Right lobe of liver (tissue), 6 donors: ENCODE data around the gene GRID1. TPM values are rescaled to one million over a fixed set of nuclear protein-coding genes. Genes with fewer than 3 reads are reported as not detected.
"Not testable (repeated sequence)": the region's sequence is repeated elsewhere in the genome, so short reads cannot be mapped to it uniquely, and the experiment has no call there.

ENCODE experiments used
- ATAC-seq, 4 donors: fragments of 200-7000 bp; cut with Tn5 transposase; one replicate each; pipeline ENCODE4 v1.9.1; 2020; ENCODE audit warnings: mild to moderate bottlenecking in 4 of 4, moderate library complexity in 4 of 4
- DNase-seq, 3 donors: peaks; one replicate each; pipeline ENCODE4 v3.0.0-alpha.2; 2020
- H3K27ac ChIP-seq, 3 donors: fragments of 200-600 bp; one replicate each; pipeline ENCODE4 v1.8.0; 2022
- H3K27me3 ChIP-seq, 2 donors: fragments of 200-600 bp; one replicate each; pipeline ENCODE4 v1.8.0; 2022
- H3K36me3 ChIP-seq, 4 donors: fragments of 200-600 bp; sonication (generic) in 1 of 4; one replicate each; pipeline versions ENCODE4 v1.5.1 to v1.8.0; 2017 to 2022; ENCODE audit warnings: control low read depth in 1 of 4
- H3K4me1 ChIP-seq, 4 donors: fragments of 200-600 bp; sonication (generic) in 1 of 4; one replicate each; pipeline versions ENCODE4 v1.5.1 to v1.8.0; 2017 to 2022; ENCODE audit warnings: control low read depth in 1 of 4
- H3K4me3 ChIP-seq, 3 donors: fragments of 200-600 bp; one replicate each; pipeline ENCODE4 v1.8.0; 2022
- H3K9me3 ChIP-seq, 4 donors: fragments of 200-600 bp; sonication (generic) in 1 of 4; one replicate each; pipeline versions ENCODE4 v1.5.1 to v1.8.0; 2017 to 2022; ENCODE audit warnings: control low read depth in 1 of 4
- POLR2A ChIP-seq: fragments of 450-650 bp; IDR thresholded peaks from one replicate; pipeline ENCODE4 v1.6.1; 2017; ENCODE audit warnings: antibody characterized with exemption, mild to moderate bottlenecking
- WGBS: methylation state at CpG from one replicate; pipeline ENCODE4 v1.1.6; 2018; ENCODE audit warnings: low coverage, low lambda C conversion rate; ENCODE audit not compliant: insufficient coverage; ENCODE audit errors: missing lambda C conversion rate; 5-methylcytosine and 5-hydroxymethylcytosine counted together
- intact Hi-C, 2 donors: fragments of 100-400 bp; cut with DNase I; formaldehyde crosslinking; loops; one replicate each; pipeline versions ENCODE4 v1.11.2 to v1.14.1; 2022
- total RNA-seq, 6 experiments: library from RNA; depleted of rRNA in 2 of 6; stranded (reverse); fragments of >200 nt in 2 of 6; fragmentation: NEBNext Ultra II Directional in 3 of 6; extraction: Animal tissue kit (Norgen Biotek cat#: 25700) in 3 of 6; gene quantifications; one replicate each; pipeline versions ENCODE4 v1.1.0 to v1.2.4, GENCODE V29; 2016 to 2023
- TF ChIP-seq, protein P1 (sequence below), 4 donors: fragments of 200-600 bp in 3 of 4; fragments of 450-650 bp in 1 of 4; IDR thresholded peaks; one replicate each; pipeline versions ENCODE4 v1.5.1 to v1.8.0; 2016 to 2022; ENCODE audit warnings: antibody characterized with exemption in 4 of 4, mild to moderate bottlenecking in 2 of 4
- donor health status: DM: no; HTN: yes; CAD: no.
- donor health status: DM: no; HTN: no; CAD: no.
- donor health status: DM: no; HTN: no; CAD: no.
- donor health status: DM: no; HTN: yes; CAD: no.
- donor health status: DM: no; HTN: yes; CAD: no.

Gene GRID1
- total RNA-seq, 6 experiments from 2014 or later, result 0.05 to 1.9 (median 0.81) TPM

- H3K4me3 ChIP-seq, result no peak overlapping the region
- H3K27ac ChIP-seq, result no peak overlapping the region
- H3K36me3 ChIP-seq, result no peaks in the 10 kb centered on the region
- no peaks in the 10 kb centered on the region for H3K27me3 ChIP-seq
- TF ChIP-seq, protein P1, sequence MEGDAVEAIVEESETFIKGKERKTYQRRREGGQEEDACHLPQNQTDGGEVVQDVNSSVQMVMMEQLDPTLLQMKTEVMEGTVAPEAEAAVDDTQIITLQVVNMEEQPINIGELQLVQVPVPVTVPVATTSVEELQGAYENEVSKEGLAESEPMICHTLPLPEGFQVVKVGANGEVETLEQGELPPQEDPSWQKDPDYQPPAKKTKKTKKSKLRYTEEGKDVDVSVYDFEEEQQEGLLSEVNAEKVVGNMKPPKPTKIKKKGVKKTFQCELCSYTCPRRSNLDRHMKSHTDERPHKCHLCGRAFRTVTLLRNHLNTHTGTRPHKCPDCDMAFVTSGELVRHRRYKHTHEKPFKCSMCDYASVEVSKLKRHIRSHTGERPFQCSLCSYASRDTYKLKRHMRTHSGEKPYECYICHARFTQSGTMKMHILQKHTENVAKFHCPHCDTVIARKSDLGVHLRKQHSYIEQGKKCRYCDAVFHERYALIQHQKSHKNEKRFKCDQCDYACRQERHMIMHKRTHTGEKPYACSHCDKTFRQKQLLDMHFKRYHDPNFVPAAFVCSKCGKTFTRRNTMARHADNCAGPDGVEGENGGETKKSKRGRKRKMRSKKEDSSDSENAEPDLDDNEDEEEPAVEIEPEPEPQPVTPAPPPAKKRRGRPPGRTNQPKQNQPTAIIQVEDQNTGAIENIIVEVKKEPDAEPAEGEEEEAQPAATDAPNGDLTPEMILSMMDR (IDR thresholded peaks at IDR 0.05), result no peak
- TF ChIP-seq POLR2A, result no peak
- DNase-seq (no peak), ATAC-seq (no peak)
- intact Hi-C loops, result no loop called here
- no peaks in the 10 kb centered on the region for H3K4me1 ChIP-seq
- 75% methylated on average over 2 of the region's 5 CpGs for WGBS
- no peaks in the 10 kb centered on the region for H3K9me3 ChIP-seq
These were observed 330.1 kb downstream of the GRID1 start for GRCh38 chr10:86036544-86036831.

DNA sequence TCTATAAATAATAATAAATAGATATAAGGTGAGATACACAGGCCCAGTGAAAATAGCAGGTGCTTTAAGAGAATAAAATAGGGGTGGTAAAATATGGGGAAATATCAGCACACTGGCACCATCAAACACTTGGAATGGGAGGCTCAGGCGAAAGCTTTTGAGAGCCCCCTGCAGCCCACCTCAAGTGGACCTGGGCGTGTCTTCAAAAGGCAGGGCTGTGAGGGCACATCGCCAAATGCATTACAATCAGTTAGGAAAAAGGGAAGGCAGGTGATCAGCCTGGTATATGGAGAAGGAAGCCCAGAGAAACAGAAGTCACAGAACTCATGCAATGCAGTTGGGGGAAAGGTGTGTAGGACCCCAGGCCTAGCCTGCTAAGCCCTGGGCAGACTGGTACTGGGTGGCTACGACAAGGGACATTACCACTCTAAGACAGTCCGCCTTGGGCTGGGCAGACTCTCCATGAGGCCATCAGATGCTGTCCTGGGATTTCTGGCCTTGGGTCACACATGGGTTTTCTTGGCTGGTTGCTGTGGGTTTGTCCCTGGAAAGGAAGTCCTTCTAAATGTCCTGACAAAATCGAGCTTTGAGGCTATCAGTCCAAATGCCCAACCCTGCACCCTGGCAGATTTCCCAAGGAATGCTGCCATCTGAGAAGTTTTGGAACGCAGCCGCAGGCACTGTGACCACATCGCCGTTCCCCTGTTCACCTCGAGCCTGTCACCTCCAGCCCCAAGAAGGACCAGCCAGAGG lies 330.6 kb downstream of the GRID1 start:
- Histone ChIP-seq H3K4me1 (no peaks in the 10 kb centered on the region), H3K27me3 (no peaks in the 10 kb centered on the region), H3K9me3 (no peaks in the 10 kb centered on the region), H3K36me3 (no peaks in the 10 kb centered on the region), H3K27ac (no peak overlapping the region), H3K4me3 (no peak overlapping the region)
- TF ChIP-seq, protein P1 (IDR thresholded peaks at IDR 0.05), result no peak
- no peak for TF ChIP-seq POLR2A
- intact Hi-C loops, result no loop called here
- WGBS, result 78% methylated on average over 4 of the region's 11 CpGs
- ATAC-seq (no peak), DNase-seq (no peak)

DNA sequence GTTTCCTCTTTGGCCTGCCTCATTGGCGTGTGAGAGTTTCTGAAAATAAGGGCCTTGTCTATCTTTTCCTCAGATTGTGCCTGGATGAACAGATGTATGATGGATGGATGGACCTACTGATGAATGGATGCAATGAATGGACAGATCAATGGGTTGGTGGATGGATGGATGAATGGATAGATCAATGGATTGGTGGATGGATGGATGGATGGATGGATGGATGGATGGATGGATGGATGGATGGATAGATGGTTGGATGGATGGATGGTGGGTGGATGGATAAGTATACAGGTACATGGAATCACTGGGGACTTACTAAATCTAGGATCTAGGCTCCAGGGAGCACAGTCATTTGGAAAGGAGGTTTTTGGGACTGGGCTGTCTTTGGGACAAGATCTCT lies 331.9 kb downstream of the GRID1 start:
- no peak for TF ChIP-seq POLR2A
- TF ChIP-seq, protein P1 (IDR thresholded peaks at IDR 0.05), result no peak
- Histone ChIP-seq H3K36me3 (no peaks in the 10 kb centered on the region), H3K4me1 (no peaks in the 10 kb centered on the region), H3K27ac (no peak overlapping the region), H3K27me3 (no peaks in the 10 kb centered on the region), H3K9me3 (no peaks in the 10 kb centered on the region), H3K4me3 (no peak overlapping the region)
- intact Hi-C loops, result no loop called here
- DNase-seq (no peak), ATAC-seq (no peak)
- WGBS, result 61% methylated on average over 1 of the region's 1 CpG

DNA sequence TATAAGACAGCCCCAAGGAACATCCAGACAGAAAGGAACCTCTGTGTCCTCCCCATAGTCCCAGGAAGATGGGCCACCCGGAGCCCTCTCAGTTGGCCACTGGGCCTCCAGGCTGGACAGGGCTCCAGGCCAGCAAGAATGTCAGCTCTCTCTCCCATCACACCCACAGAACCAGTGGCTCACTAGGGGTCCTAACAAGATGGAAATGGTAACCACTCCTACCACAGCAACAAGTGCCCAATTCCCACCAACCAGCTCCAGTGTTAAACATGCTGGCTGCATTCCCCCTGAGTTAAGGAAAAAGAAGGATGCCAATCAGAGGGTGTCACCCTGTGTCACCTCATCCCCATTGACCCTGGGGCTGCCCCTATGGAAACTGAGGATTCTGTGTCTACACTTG lies 333.0 kb downstream of the GRID1 start:
- intact Hi-C loops, result no loop called here
- TF ChIP-seq, protein P1 (IDR thresholded peaks at IDR 0.05), result no peak
- TF ChIP-seq POLR2A, result no peak
- DNase-seq, result no peak
- Histone ChIP-seq H3K36me3 (no peaks in the 10 kb centered on the region), H3K27ac (no peak overlapping the region), H3K4me3 (no peak overlapping the region), H3K9me3 (no peaks in the 10 kb centered on the region), H3K27me3 (no peaks in the 10 kb centered on the region), H3K4me1 (no peaks in the 10 kb centered on the region)
- ATAC-seq, result no peak
- WGBS, result no CpG with 5 or more reads among the region's 1 CpG

- H3K9me3 ChIP-seq, H3K4me1 ChIP-seq, H3K27ac ChIP-seq, H3K27me3 ChIP-seq, DNase-seq, ATAC-seq, H3K4me3 ChIP-seq, intact Hi-C loops, H3K36me3 ChIP-seq: not testable (repeated sequence)
- WGBS, result 88% methylated on average over 2 of the region's 8 CpGs
These were observed 334.5 kb downstream of the GRID1 start for GRCh38 chr10:86032087-86032486.
